ENCODE measurements around the gene FOXC2. TPM values are rescaled to one million over a fixed set of nuclear protein-coding genes. Genes with fewer than 3 reads are reported as not detected.

The FOXC2 gene
- polyA plus RNA-seq, 1 donor (not counting 4 experiments of a cell fraction or from before 2014, with no cell fraction given), result not detected

DNA sequence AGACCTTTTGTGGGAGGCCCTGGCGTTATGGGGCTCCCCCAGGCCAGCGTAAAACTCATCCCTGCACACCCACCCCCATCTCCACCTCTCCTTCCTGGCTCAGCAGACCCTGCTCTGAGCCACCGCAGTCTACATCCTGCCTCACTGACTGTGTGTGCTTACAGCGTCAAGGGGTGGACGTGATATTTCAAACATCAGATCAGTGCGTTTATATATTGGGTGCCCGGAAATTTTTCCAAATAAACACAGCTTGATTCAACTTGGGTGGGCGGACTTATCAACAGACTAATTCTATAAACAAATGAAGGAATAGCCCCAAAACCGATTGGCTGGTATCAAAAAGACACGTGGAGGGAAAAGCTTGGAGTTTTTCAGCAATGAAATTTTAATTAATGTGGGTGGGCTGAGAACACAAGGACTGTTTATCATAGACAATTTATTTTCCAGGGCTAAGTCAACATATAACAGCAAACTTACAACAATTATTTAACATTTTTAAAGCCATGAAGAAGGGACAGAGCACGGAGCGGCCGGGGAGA, 11.5 kb downstream of the FOXC2 start, which contains the start of gene FOXL1:
Gene FOXL1 (plus strand): TSS at position 489 of the 539 bp plus-strand sequence. CDS start 175 bp downstream, outside the sequence.
- Histone ChIP-seq H3K79me2 (ENCODE audit: control insufficient read depth, insufficient read depth, low read length) (no peaks in the 10 kb centered on the region), H3K27me3 (ENCODE audit: control insufficient read depth, extremely low read depth, insufficient read depth, low read length) (peaks cover 20% of the 10 kb centered on the region), H3K4me1 (ENCODE audit: control insufficient read depth, extremely low read depth, insufficient read depth, low read length) (peaks cover 15% of the 10 kb centered on the region), H2AFZ (ENCODE audit: control insufficient read depth, low read length) (peak within 1 kb of the TSS; percentile 62), H3K4me2 (ENCODE audit: control insufficient read depth, extremely low read depth, insufficient read depth, low read depth, low read length) (peak within 1 kb of the TSS; percentile 51), H3K9me3 (ENCODE audit: control insufficient read depth, low read depth, low read length) (no peaks in the 10 kb centered on the region), H3K27ac (ENCODE audit: control insufficient read depth, insufficient read depth, low read length) (no peak within 1 kb of the TSS), H4K20me1 (ENCODE audit: control insufficient read depth, extremely low read depth, insufficient read depth, low read length) (no peaks in the 10 kb centered on the region), H3K9ac (ENCODE audit: control insufficient read depth, extremely low read depth, insufficient read depth, low read length) (no peak within 1 kb of the TSS), H3K9me1 (ENCODE audit: control insufficient read depth, extremely low read depth, insufficient read depth, low read length) (no peaks in the 10 kb centered on the region), H3K4me3 (ENCODE audit: control insufficient read depth in 2 of 3, extremely low read depth in 1 of 3, insufficient read depth in 2 of 3, low read depth in 1 of 3, low read length in 3 of 3) (peak within 1 kb of the TSS in 2 of 3 experiments; percentile 23 to 43), H3K36me3 (ENCODE audit: control insufficient read depth in 2 of 2, extremely low read depth in 1 of 2, insufficient read depth in 2 of 2, low read length in 2 of 2) (no peaks in the 10 kb centered on the region)
- no peak for TF ChIP-seq EZH2 (IDR thresholded peaks at IDR 0.05; ENCODE audit: low read length)
- DNase-seq (ENCODE audit: low read depth, low spot score) (no peak), FAIRE-seq (no peak)
- dilution Hi-C loops (cut with MboI; ENCODE audit: extremely low pct_ligation_motif_present, low sequenced_read_pairs), result no loop called here

GRCh38 chr16:86578611-86579267, 12.1 kb downstream of the FOXC2 start:
- peak overlapping the region; percentile 62 for H2AFZ ChIP-seq (ENCODE audit: control insufficient read depth, low read length)
- H3K27ac ChIP-seq (ENCODE audit: control insufficient read depth, insufficient read depth, low read length), result no peak overlapping the region
- H3K9me1 ChIP-seq (ENCODE audit: control insufficient read depth, extremely low read depth, insufficient read depth, low read length), result no peaks in the 10 kb centered on the region
- peak overlapping the region; percentile 51 for H3K4me2 ChIP-seq (ENCODE audit: control insufficient read depth, extremely low read depth, insufficient read depth, low read depth, low read length)
- no peaks in the 10 kb centered on the region for H3K79me2 ChIP-seq (ENCODE audit: control insufficient read depth, insufficient read depth, low read length)
- DNase-seq (ENCODE audit: low read depth, low spot score), result no peak
- no peak for FAIRE-seq
- peak overlapping the region in 2 of 3 experiments; percentile 23 to 43 for H3K4me3 ChIP-seq (ENCODE audit: control insufficient read depth in 2 of 3, extremely low read depth in 1 of 3, insufficient read depth in 2 of 3, low read depth in 1 of 3, low read length in 3 of 3)
- no peak overlapping the region for H3K9ac ChIP-seq (ENCODE audit: control insufficient read depth, extremely low read depth, insufficient read depth, low read length)
- no peaks in the 10 kb centered on the region for H4K20me1 ChIP-seq (ENCODE audit: control insufficient read depth, extremely low read depth, insufficient read depth, low read length)
- dilution Hi-C loops (cut with MboI; ENCODE audit: extremely low pct_ligation_motif_present, low sequenced_read_pairs), result no loop called here
- H3K36me3 ChIP-seq (ENCODE audit: control insufficient read depth in 2 of 2, extremely low read depth in 1 of 2, insufficient read depth in 2 of 2, low read length in 2 of 2), result no peaks in the 10 kb centered on the region
- no peaks in the 10 kb centered on the region for H3K9me3 ChIP-seq (ENCODE audit: control insufficient read depth, low read depth, low read length)
- H3K27me3 ChIP-seq (ENCODE audit: control insufficient read depth, extremely low read depth, insufficient read depth, low read length), result peaks cover 16% of the 10 kb centered on the region
- peaks cover 15% of the 10 kb centered on the region for H3K4me1 ChIP-seq (ENCODE audit: control insufficient read depth, extremely low read depth, insufficient read depth, low read length)
- TF ChIP-seq EZH2 (IDR thresholded peaks at IDR 0.05; ENCODE audit: low read length), result peak; percentile 7
- no peak for TF ChIP-seq CTCF (optimal IDR thresholded peaks at IDR 0.05 in 1 of 3, IDR thresholded peaks at IDR 0.05 in 1 of 3, conservative IDR thresholded peaks at IDR 0.05 in 1 of 3; ENCODE audit: extremely low read depth in 1 of 3, insufficient read depth in 2 of 3, low read length in 3 of 3)
